K562 (cell line): ENCODE data around the gene POLR3GL. TPM values are rescaled to one million over a fixed set of nuclear protein-coding genes. Genes with fewer than 3 reads are reported as not detected.

Experiments
- DNMT1 ChIP-seq: fragments of 450-650 bp; IDR thresholded peaks from 2 replicates; pipeline ENCODE4 v1.6.1; 2016; ENCODE audit warnings: antibody characterized with exemption, mild to moderate bottlenecking
- GTF2F1 ChIP-seq: IDR thresholded peaks from 2 replicates; pipeline ENCODE4 v1.6.1; 2011; ENCODE audit warnings: low read depth, low read length, improper control_type of control experiment
- HDAC6 ChIP-seq: IDR thresholded peaks from 2 replicates; pipeline ENCODE4 v1.6.1; 2012; ENCODE audit warnings: low read depth, mild to moderate bottlenecking, control low read depth, inconsistent platforms, low read length, moderate library complexity
- HOXB6 ChIP-seq: fragments of 250-450 bp; sonication (Bioruptor Pico); IDR thresholded peaks from 2 replicates; pipeline ENCODE4 v1.5.1; 2022; ENCODE audit warnings: mild to moderate bottlenecking, borderline replicate concordance
- MTA3 ChIP-seq: fragments of 450-650 bp; formaldehyde crosslinking; IDR thresholded peaks from 2 replicates; pipeline ENCODE4 v1.6.1; 2017; ENCODE audit warnings: mild to moderate bottlenecking, borderline replicate concordance
- MYNN ChIP-seq, 2 experiments: sonication (generic); formaldehyde crosslinking in 1 of 2; IDR thresholded peaks; 2 replicates each; pipeline versions ENCODE4 v1.5.0 to v1.6.1; 2016 to 2020; ENCODE audit warnings: antibody characterized with exemption in 1 of 2, missing genetic modification reagents in 1 of 2
- NFATC3 ChIP-seq: fragments of 450-650 bp; IDR thresholded peaks from 2 replicates; pipeline ENCODE4 v1.6.1; 2017; ENCODE audit warnings: mild to moderate bottlenecking
- NR1H2 ChIP-seq: sonication (generic); formaldehyde crosslinking; IDR thresholded peaks from 2 replicates; pipeline ENCODE4 v1.4.0; 2020; ENCODE audit warnings: mild to moderate bottlenecking, missing genetic modification reagents
- RBM22 ChIP-seq: fragments of 200-400 bp; formaldehyde crosslinking; IDR thresholded peaks from 2 replicates; pipeline ENCODE4 v1.6.1; 2018; ENCODE audit warnings: low read length, low read depth; ENCODE audit not compliant: poor library complexity, severe bottlenecking
- RBM39 ChIP-seq: fragments of 200-400 bp; formaldehyde crosslinking; optimal IDR thresholded peaks from 2 replicates; pipeline ENCODE3; 2018; ENCODE audit warnings: low read depth, low read length
- YBX1 ChIP-seq: fragments of 450-650 bp; IDR thresholded peaks from 2 replicates; pipeline ENCODE4 v1.7.1; 2016; ENCODE audit warnings: mild to moderate bottlenecking
- ZBTB12 ChIP-seq: fragments of 250-450 bp; sonication (Bioruptor Pico); IDR thresholded peaks from 2 replicates; pipeline ENCODE4 v1.4.0; 2020
- ZNF121 ChIP-seq: sonication (generic); formaldehyde crosslinking; conservative IDR thresholded peaks from 2 replicates; pipeline ENCODE4 v1.8.0; 2022; ENCODE audit warnings: missing genetic modification reagents
- ZNF445 ChIP-seq: fragments of 250-450 bp; sonication (Bioruptor Pico); IDR thresholded peaks from 2 replicates; pipeline ENCODE4 v1.4.0; 2020; ENCODE audit warnings: low read depth, mild to moderate bottlenecking, moderate library complexity
- ZNF586 ChIP-seq: fragments of 450-650 bp; formaldehyde crosslinking; conservative IDR thresholded peaks from 2 replicates; pipeline ENCODE4 v1.4.0; 2020; ENCODE audit warnings: mild to moderate bottlenecking, moderate library complexity
- ZNF592 ChIP-seq: fragments of 450-650 bp; IDR thresholded peaks from 2 replicates; pipeline ENCODE4 v1.6.1; 2017; ENCODE audit warnings: antibody characterized with exemption, mild to moderate bottlenecking
- polyA plus RNA-seq, 8 experiments: library from polyadenylated mRNA; depleted of rRNA in 4 of 8; stranded (reverse) in 5 of 8; unstranded in 3 of 8; fragments of >200 nt; fragmentation: Nextera tagmentation in 2 of 8; fragmentation: Illumina TruSeq in 1 of 8; extraction: Ambion mirVana in 2 of 8; extraction: Trizol in 1 of 8; gene quantifications; 2 replicates each; pipeline versions ENCODE4 v1.2.1 to v1.2.3, GENCODE V29; 2011 to 2014; ENCODE audit warnings: inconsistent platforms in 1 of 8, missing spikeins in 1 of 8
- total RNA-seq, 7 experiments: library from RNA; depleted of rRNA in 6 of 7; stranded (reverse); fragments of >200 nt in 6 of 7; fragmentation: Illumina TruSeq in 2 of 7; extraction: Trizol in 2 of 7; gene quantifications; 2 replicates each; pipeline versions ENCODE4 v1.2.1 to v1.2.3, GENCODE V29; 2011 to 2021; ENCODE audit warnings: low replicate concordance in 1 of 7
- TF ChIP-seq, protein P1 (sequence below): fragments of 250-450 bp; sonication (Bioruptor Pico); IDR thresholded peaks from 2 replicates; pipeline ENCODE4 v1.5.0; 2020; ENCODE audit warnings: mild to moderate bottlenecking
- TF ChIP-seq, protein P2 (sequence below), 3 experiments: fragments of 200-800 bp in 1 of 3; sonication (Bioruptor generic) in 1 of 3; sonication (generic) in 1 of 3; formaldehyde crosslinking in 1 of 3; IDR thresholded peaks; 2 replicates each; pipeline versions ENCODE4 v1.6.1 to v1.8.0; 2016 to 2022; ENCODE audit warnings: mild to moderate bottlenecking in 2 of 3, missing compliant biosample characterization in 2 of 3, missing genetic modification characterization in 2 of 3, missing genetic modification reagents in 1 of 3

POLR3GL gene
- total and polyA plus RNA-seq, 9 of the 15 experiments (the other 6 are each of a cell fraction or from before 2014, with no cell fraction given): 14.6 to 48.4 (median 38.2) TPM

GRCh38 chr1:145990249-145990855 is 25.9 kb downstream of the POLR3GL start (continued):
- no peak for TF ChIP-seq DNMT1
- TF ChIP-seq HDAC6: no peak
- no peak for TF ChIP-seq NFATC3
- no peak for TF ChIP-seq NR1H2
- no peak for TF ChIP-seq MYNN (IDR thresholded peaks at IDR 0.05)
- TF ChIP-seq MYNN (CRISPR knock-in tag; IDR thresholded peaks at IDR 0.05): no peak
- no peak for TF ChIP-seq YBX1
- TF ChIP-seq ZNF586: no peak; the same call in 1 of the 2 replicates
- no peak for TF ChIP-seq ZBTB12 (CRISPR knock-in tag)
- no peak for TF ChIP-seq ZNF592
- no peak for TF ChIP-seq RBM39
- TF ChIP-seq RBM22: no peak
- TF ChIP-seq, protein P1, sequence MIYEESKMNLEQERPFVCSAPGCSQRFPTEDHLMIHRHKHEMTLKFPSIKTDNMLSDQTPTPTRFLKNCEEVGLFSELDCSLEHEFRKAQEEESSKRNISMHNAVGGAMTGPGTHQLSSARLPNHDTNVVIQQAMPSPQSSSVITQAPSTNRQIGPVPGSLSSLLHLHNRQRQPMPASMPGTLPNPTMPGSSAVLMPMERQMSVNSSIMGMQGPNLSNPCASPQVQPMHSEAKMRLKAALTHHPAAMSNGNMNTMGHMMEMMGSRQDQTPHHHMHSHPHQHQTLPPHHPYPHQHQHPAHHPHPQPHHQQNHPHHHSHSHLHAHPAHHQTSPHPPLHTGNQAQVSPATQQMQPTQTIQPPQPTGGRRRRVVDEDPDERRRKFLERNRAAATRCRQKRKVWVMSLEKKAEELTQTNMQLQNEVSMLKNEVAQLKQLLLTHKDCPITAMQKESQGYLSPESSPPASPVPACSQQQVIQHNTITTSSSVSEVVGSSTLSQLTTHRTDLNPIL: no peak; the same call in 1 of the 2 replicates
- peak; percentile 83 for TF ChIP-seq ZNF445 (CRISPR knock-in tag)
- TF ChIP-seq HOXB6 (CRISPR knock-in tag): peak; percentile 20; the same call in 1 of the 2 replicates
- TF ChIP-seq GTF2F1: no peak
- TF ChIP-seq, protein P2, sequence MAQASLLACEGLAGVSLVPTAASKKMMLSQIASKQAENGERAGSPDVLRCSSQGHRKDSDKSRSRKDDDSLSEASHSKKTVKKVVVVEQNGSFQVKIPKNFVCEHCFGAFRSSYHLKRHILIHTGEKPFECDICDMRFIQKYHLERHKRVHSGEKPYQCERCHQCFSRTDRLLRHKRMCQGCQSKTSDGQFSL (CRISPR knock-in tag; IDR thresholded peaks at IDR 0.05): no peak
- TF ChIP-seq, protein P2 (tag; IDR thresholded peaks at IDR 0.05): no peak
- no peak for TF ChIP-seq ZNF121 (CRISPR knock-in tag)
- TF ChIP-seq MTA3: no peak
